K562 (cell line): ENCODE data around the gene SORCS2. TPM values are rescaled to one million over a fixed set of nuclear protein-coding genes. Genes with fewer than 3 reads are reported as not detected.

Experiments used
- ATAC-seq: fragments of 200-7000 bp; cut with Tn5 transposase; 3 replicates; pipeline ENCODE4 v1.9.1; 2020; ENCODE audit warnings: moderate library complexity
- BruUV-seq: library from RNA; stranded (reverse); fragments of 400-500 nt; replicated peaks from 2 replicates; lab custom pipeline; 2021; lab: Mats Ljungman, UMichigan
- CTCF ChIA-PET: fragments of 300-600 bp; formaldehyde crosslinking; extraction: SDS; loops from one replicate; lab custom pipeline; 2021; ENCODE audit warnings: low intra/inter-chr PET ratio; lab: Yijun Ruan, JAX
- POLR2A ChIA-PET: fragments of 300-600, 350-650 bp; sonication (Branson Sonifier 250); formaldehyde crosslinking; extraction: SDS; loops from one replicate; lab custom pipeline; 2021; ENCODE audit warnings: antibody characterized with exemption, inconsistent platforms; lab: Yijun Ruan, JAX
- DNase-seq, 4 experiments: peaks; one replicate each; pipeline versions ENCODE4 v3.0.0 to v3.0.0-alpha.2; 2011 to 2018; ENCODE audit warnings: low spot score in 3 of 4, mixed read lengths in 3 of 4; ENCODE audit errors: extremely low read depth in 1 of 4
- FAIRE-seq: peaks from 2 replicates; lab custom pipeline; 2011; peaks lifted over from hg19 to GRCh38; lab: Jason Lieb, UNC
- H2AFZ ChIP-seq: 2 replicates; pipeline ENCODE4 v1.6.0; 2011; ENCODE audit warnings: low read depth, low read length, control low read depth, inconsistent platforms
- H3K27ac ChIP-seq: fragments of 200-600 bp; 3 replicates; pipeline ENCODE4 v1.8.0; 2011; ENCODE audit warnings: low read depth, mild to moderate bottlenecking, control low read depth, inconsistent platforms, low read length, moderate library complexity, mixed read lengths; ENCODE audit errors: extremely low read depth
- H3K27me3 ChIP-seq, 2 experiments: fragments of 300-600 bp in 1 of 2; 2 replicates in 1 of 2; 3 replicates in 1 of 2; pipeline versions ENCODE4 v1.6.0 to v1.8.0; 2011; ENCODE audit warnings: inconsistent platforms in 2 of 2, low read length in 2 of 2, mild to moderate bottlenecking in 1 of 2, mixed read lengths in 1 of 2, moderate library complexity in 1 of 2; ENCODE audit not compliant: control insufficient read depth in 2 of 2, insufficient read depth in 2 of 2
- H3K36me3 ChIP-seq: fragments of 300-600 bp; 3 replicates; pipeline ENCODE4 v1.8.0; 2011; ENCODE audit warnings: mild to moderate bottlenecking, low read length, inconsistent platforms; ENCODE audit not compliant: control insufficient read depth, insufficient read depth
- H3K4me1 ChIP-seq, 2 experiments: fragments of 200-600 bp in 1 of 2; replicated peaks in 1 of 2; 2 replicates in 1 of 2; 3 replicates in 1 of 2; pipeline versions ENCODE4 v1.5.1 to v1.8.0; 2011; ENCODE audit warnings: inconsistent platforms in 2 of 2, low read length in 2 of 2, mild to moderate bottlenecking in 1 of 2, mixed read lengths in 1 of 2, moderate library complexity in 1 of 2; ENCODE audit not compliant: control insufficient read depth in 2 of 2, insufficient read depth in 2 of 2
- H3K4me2 ChIP-seq: 2 replicates; pipeline ENCODE4 v1.6.1; 2011; ENCODE audit warnings: low read length, control low read depth, inconsistent platforms, mixed read lengths; ENCODE audit not compliant: insufficient read depth
- H3K4me3 ChIP-seq: fragments of 200-600 bp; sonication (generic), shearing (Covaris generic); 2 replicates; pipeline ENCODE4 v1.5.1; 2016; ENCODE audit warnings: control low read depth, inconsistent platforms
- H3K79me2 ChIP-seq: fragments of 200-600 bp; 3 replicates; pipeline ENCODE4 v1.8.0; 2011; ENCODE audit warnings: low read length, inconsistent platforms; ENCODE audit not compliant: control insufficient read depth, insufficient read depth
- H3K9ac ChIP-seq, 2 experiments: 2 replicates each; pipeline versions ENCODE4 v1.6.0 to v1.6.1; 2011; ENCODE audit warnings: low read depth in 2 of 2, low read length in 2 of 2, control low read depth in 1 of 2, inconsistent platforms in 1 of 2, mild to moderate bottlenecking in 1 of 2, mixed read lengths in 1 of 2; ENCODE audit not compliant: insufficient read depth in 1 of 2
- H3K9me1 ChIP-seq: one replicate; pipeline ENCODE4 v1.6.0; 2011; ENCODE audit warnings: inconsistent platforms, mild to moderate bottlenecking, low read length, moderate library complexity; ENCODE audit not compliant: control insufficient read depth, insufficient read depth
- H3K9me3 ChIP-seq: replicated peaks from 2 replicates; pipeline ENCODE4 v1.5.1; 2011; ENCODE audit warnings: low read depth, low read length, inconsistent platforms; ENCODE audit not compliant: control insufficient read depth, insufficient read depth
- H4K20me1 ChIP-seq: replicated peaks from 2 replicates; pipeline ENCODE4 v1.6.1; 2011; ENCODE audit warnings: low read length, inconsistent platforms, mixed read lengths; ENCODE audit not compliant: control insufficient read depth, insufficient read depth
- CAMTA2 ChIP-seq: fragments of 250-450 bp; sonication (Bioruptor Pico); conservative IDR thresholded peaks from 2 replicates; pipeline ENCODE4 v1.5.1; 2022
- CBX2 ChIP-seq: fragments of 200-600 bp; sonication (generic); IDR thresholded peaks from one replicate; pipeline ENCODE4 v1.6.1; 2012; ENCODE audit warnings: mild to moderate bottlenecking, low read length, inconsistent platforms; ENCODE audit not compliant: insufficient read depth, poor library complexity, severe bottlenecking
- CCNT2 ChIP-seq: IDR thresholded peaks from 2 replicates; pipeline ENCODE4 v1.6.1; 2011; ENCODE audit warnings: borderline replicate concordance, low read depth, mild to moderate bottlenecking, moderate library complexity, mixed read lengths, low read length; ENCODE audit not compliant: insufficient read length; ENCODE audit errors: extremely low read depth
- FOS ChIP-seq: IDR thresholded peaks from 3 replicates; pipeline ENCODE4 v1.6.1; 2011; ENCODE audit not compliant: insufficient read length; ENCODE audit errors: extremely low read depth
- TBL1XR1 ChIP-seq, 2 experiments: IDR thresholded peaks; 2 replicates each; pipeline ENCODE4 v1.6.1; 2012; ENCODE audit warnings: improper control_type of control experiment in 2 of 2, low read length in 2 of 2, mild to moderate bottlenecking in 1 of 2
- XRCC3 ChIP-seq: fragments of 450-650 bp; IDR thresholded peaks from 2 replicates; pipeline ENCODE4 v1.6.1; 2017; ENCODE audit warnings: mild to moderate bottlenecking, moderate library complexity
- ZFX ChIP-seq: sonication (generic); formaldehyde crosslinking; IDR thresholded peaks from 2 replicates; pipeline ENCODE4 v1.8.0; 2022; ENCODE audit warnings: mild to moderate bottlenecking, missing genetic modification reagents, moderate library complexity
- ZNF24 ChIP-seq: fragments of 450-650 bp; IDR thresholded peaks from 2 replicates; pipeline ENCODE4 v1.6.1; 2016
- ZNF282 ChIP-seq: sonication (generic); formaldehyde crosslinking; IDR thresholded peaks from 2 replicates; pipeline ENCODE4 v1.8.1; 2023; ENCODE audit warnings: missing genetic modification reagents
- ZNF347 ChIP-seq: fragments of 450-650 bp; formaldehyde crosslinking; IDR thresholded peaks from 2 replicates; pipeline ENCODE4 v1.4.0; 2020; ENCODE audit warnings: low read depth, mild to moderate bottlenecking, moderate library complexity
- ZNF584 ChIP-seq: fragments of 200-800 bp; sonication (Bioruptor generic); IDR thresholded peaks from 2 replicates; pipeline ENCODE4 v1.6.1; 2016; ENCODE audit warnings: low read depth, mild to moderate bottlenecking, missing genetic modification characterization, missing compliant biosample characterization
- ZSCAN29 ChIP-seq: fragments of 450-650 bp; IDR thresholded peaks from 2 replicates; pipeline ENCODE4 v1.6.1; 2017
- WGBS: fragments of 100-300 bp; shearing (Covaris generic); methylation state at CpG from one replicate; pipeline ENCODE4 v1.1.6; 2016; ENCODE audit warnings: low coverage, mixed read lengths; ENCODE audit not compliant: insufficient coverage; ENCODE audit errors: missing lambda C conversion rate; 5-methylcytosine and 5-hydroxymethylcytosine counted together
- in situ Hi-C: fragments of 300-500 bp; cut with MboI; formaldehyde crosslinking; loops from 4 replicates; pipeline ENCODE4 v1.15.0; 2018; ENCODE audit warnings: inconsistent platforms, mixed read lengths
- intact Hi-C: fragments of 100-400 bp; cut with micrococcal nuclease; formaldehyde crosslinking; loops from 2 replicates; pipeline ENCODE4 v1.14.2; 2022
- polyA plus RNA-seq, 8 experiments: library from polyadenylated mRNA; depleted of rRNA in 4 of 8; stranded (reverse) in 5 of 8; unstranded in 3 of 8; fragments of >200 nt; fragmentation: Nextera tagmentation in 2 of 8; fragmentation: Illumina TruSeq in 1 of 8; extraction: Ambion mirVana in 2 of 8; extraction: Trizol in 1 of 8; gene quantifications; 2 replicates each; pipeline versions ENCODE4 v1.2.1 to v1.2.3, GENCODE V29; 2011 to 2014; ENCODE audit warnings: inconsistent platforms in 1 of 8, missing spikeins in 1 of 8
- total RNA-seq, 7 experiments: library from RNA; depleted of rRNA in 6 of 7; stranded (reverse); fragments of >200 nt in 6 of 7; fragmentation: Illumina TruSeq in 2 of 7; extraction: Trizol in 2 of 7; gene quantifications; 2 replicates each; pipeline versions ENCODE4 v1.2.1 to v1.2.3, GENCODE V29; 2011 to 2021; ENCODE audit warnings: low replicate concordance in 1 of 7
- TF ChIP-seq, protein P1 (sequence below), 3 experiments: fragments of 200-800 bp in 1 of 3; sonication (Bioruptor generic) in 1 of 3; sonication (generic) in 1 of 3; formaldehyde crosslinking in 1 of 3; IDR thresholded peaks; 2 replicates each; pipeline versions ENCODE4 v1.6.1 to v1.8.0; 2016 to 2022; ENCODE audit warnings: mild to moderate bottlenecking in 2 of 3, missing compliant biosample characterization in 2 of 3, missing genetic modification characterization in 2 of 3, missing genetic modification reagents in 1 of 3
- TF ChIP-seq, protein P2 (sequence below): fragments of 250-450 bp; sonication (Bioruptor Pico); IDR thresholded peaks from 2 replicates; pipeline ENCODE4 v1.8.0; 2022; ENCODE audit warnings: inconsistent platforms
- TF ChIP-seq, protein P3 (sequence below): fragments of 450-650 bp; IDR thresholded peaks from 2 replicates; pipeline ENCODE4 v1.6.1; 2016; ENCODE audit warnings: missing biosample characterization, missing genetic modification characterization

Gene SORCS2
- total and polyA plus RNA-seq, 9 of the 15 experiments (the other 6 are each of a cell fraction or from before 2014, with no cell fraction given), result not detected

DNA sequence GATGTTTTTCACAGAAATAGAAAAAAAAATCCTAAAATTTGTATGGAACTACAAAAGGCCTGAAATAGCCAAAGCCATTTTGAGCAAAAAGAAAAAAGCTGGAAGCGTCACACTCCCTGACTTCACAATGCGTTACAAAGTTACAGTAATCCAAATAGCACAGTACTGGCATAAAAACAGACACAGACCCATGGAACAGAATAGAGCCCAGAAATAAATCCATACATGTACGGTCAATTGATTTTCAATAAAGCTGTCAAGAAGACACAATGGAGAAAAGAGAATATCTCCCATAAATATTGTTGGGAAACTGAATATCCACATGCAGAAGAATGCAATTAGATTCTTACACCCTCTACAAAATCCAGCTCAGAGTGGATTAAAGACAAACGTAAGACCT lies 539.1 kb downstream of the SORCS2 start (continued):
- TF ChIP-seq, protein P1, sequence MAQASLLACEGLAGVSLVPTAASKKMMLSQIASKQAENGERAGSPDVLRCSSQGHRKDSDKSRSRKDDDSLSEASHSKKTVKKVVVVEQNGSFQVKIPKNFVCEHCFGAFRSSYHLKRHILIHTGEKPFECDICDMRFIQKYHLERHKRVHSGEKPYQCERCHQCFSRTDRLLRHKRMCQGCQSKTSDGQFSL (CRISPR knock-in tag; IDR thresholded peaks at IDR 0.05), result no peak
- TF ChIP-seq, protein P1 (tag; IDR thresholded peaks at IDR 0.05), result no peak
- no peak for TF ChIP-seq ZNF347 (CRISPR knock-in tag)
- TF ChIP-seq, protein P2, sequence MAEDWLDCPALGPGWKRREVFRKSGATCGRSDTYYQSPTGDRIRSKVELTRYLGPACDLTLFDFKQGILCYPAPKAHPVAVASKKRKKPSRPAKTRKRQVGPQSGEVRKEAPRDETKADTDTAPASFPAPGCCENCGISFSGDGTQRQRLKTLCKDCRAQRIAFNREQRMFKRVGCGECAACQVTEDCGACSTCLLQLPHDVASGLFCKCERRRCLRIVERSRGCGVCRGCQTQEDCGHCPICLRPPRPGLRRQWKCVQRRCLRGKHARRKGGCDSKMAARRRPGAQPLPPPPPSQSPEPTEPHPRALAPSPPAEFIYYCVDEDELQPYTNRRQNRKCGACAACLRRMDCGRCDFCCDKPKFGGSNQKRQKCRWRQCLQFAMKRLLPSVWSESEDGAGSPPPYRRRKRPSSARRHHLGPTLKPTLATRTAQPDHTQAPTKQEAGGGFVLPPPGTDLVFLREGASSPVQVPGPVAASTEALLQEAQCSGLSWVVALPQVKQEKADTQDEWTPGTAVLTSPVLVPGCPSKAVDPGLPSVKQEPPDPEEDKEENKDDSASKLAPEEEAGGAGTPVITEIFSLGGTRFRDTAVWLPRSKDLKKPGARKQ (CRISPR knock-in tag), result no peak

GRCh38 chr4:7732263-7732662 lies 539.9 kb downstream of the SORCS2 start:
- Histone ChIP-seq H4K20me1 (peaks cover 11% of the 10 kb centered on the region; the same call in 1 of the 2 replicates), H3K27me3 (peaks cover 8 to 54% of the 10 kb centered on the region in 2 experiments; a peak in 3 of 5 replicates), H2AFZ (no peak overlapping the region), H3K79me2 (no peaks in the 10 kb centered on the region), H3K9ac (no peak overlapping the region), H3K9me3 (no peaks in the 10 kb centered on the region), H3K9me1 (no peaks in the 10 kb centered on the region), H3K4me1 (no peaks in the 10 kb centered on the region; a peak in 1 of 5 replicates), H3K4me3 (no peak overlapping the region), H3K4me2 (no peak overlapping the region), H3K36me3 (no peaks in the 10 kb centered on the region), H3K27ac (no peak overlapping the region)
- ATAC-seq (no peak), DNase-seq (no peak), FAIRE-seq (no peak)
- intact Hi-C loops, result no loop called here
- POLR2A ChIA-PET, result interaction anchor here (0.5 kb wide), 1 partner anchor 32 kb away, joined by 3 read pairs; no protein-coding TSS in a partner anchor
- in situ Hi-C loops, result no loop called here
- WGBS, result 4% methylated on average over 9 of the region's 9 CpGs
- CTCF ChIA-PET, result no interaction called here
- no TSS peak for BruUV-seq
- no peak for TF ChIP-seq XRCC3
- TF ChIP-seq, protein P3, sequence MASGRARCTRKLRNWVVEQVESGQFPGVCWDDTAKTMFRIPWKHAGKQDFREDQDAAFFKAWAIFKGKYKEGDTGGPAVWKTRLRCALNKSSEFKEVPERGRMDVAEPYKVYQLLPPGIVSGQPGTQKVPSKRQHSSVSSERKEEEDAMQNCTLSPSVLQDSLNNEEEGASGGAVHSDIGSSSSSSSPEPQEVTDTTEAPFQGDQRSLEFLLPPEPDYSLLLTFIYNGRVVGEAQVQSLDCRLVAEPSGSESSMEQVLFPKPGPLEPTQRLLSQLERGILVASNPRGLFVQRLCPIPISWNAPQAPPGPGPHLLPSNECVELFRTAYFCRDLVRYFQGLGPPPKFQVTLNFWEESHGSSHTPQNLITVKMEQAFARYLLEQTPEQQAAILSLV, result no peak
- TF ChIP-seq ZSCAN29, result no peak
- TF ChIP-seq, protein P2 (CRISPR knock-in tag), result no peak
- no peak for TF ChIP-seq ZNF584 (CRISPR knock-in tag)
- no peak for TF ChIP-seq FOS
- TF ChIP-seq ZNF282 (CRISPR knock-in tag), result no peak
- TF ChIP-seq ZNF24, result no peak
- TF ChIP-seq CCNT2, result no peak
- TF ChIP-seq TBL1XR1 (IDR thresholded peaks at IDR 0.05; ENCODE audit: low read length in 2 of 2), result no peak
- TF ChIP-seq ZFX (CRISPR knock-in tag), result no peak
- no peak for TF ChIP-seq CBX2
- no peak for TF ChIP-seq CAMTA2 (CRISPR knock-in tag)
